GM21737 (cell line): Measurements from ENCODE around the gene SLIT3.
"Not testable (repeated sequence)": the region's sequence is repeated elsewhere in the genome, so short reads cannot be mapped to it uniquely, and the experiment has no call there.

Source experiments
- ATAC-seq: cut with Tn5 transposase; IDR thresholded peaks from one replicate; pipeline ENCODE4 v1.9.1; 2021; ENCODE audit warnings: mild to moderate bottlenecking, moderate library complexity; ENCODE audit not compliant: unreplicated experiment

SLIT3 gene

DNA sequence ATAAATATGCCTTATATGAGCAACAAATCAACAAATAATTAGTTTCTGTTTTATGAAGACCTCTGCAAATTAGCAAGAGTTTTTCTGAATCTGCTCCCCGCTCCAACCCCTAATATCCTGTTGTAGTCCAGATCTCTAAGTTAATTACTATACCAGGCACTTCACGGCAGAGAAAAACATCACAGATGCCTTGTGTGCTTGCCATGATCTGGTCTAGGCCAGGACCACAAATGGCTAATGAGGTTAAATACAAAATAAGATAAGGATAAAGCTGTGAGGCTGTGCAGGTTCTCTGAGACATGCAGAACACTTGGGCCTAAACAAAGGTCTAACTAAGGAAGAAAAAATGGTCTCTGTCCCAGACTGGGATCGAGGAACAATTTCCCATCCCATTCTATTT lies 150.8 kb downstream of the SLIT3 start:
- no peak for ATAC-seq

DNA sequence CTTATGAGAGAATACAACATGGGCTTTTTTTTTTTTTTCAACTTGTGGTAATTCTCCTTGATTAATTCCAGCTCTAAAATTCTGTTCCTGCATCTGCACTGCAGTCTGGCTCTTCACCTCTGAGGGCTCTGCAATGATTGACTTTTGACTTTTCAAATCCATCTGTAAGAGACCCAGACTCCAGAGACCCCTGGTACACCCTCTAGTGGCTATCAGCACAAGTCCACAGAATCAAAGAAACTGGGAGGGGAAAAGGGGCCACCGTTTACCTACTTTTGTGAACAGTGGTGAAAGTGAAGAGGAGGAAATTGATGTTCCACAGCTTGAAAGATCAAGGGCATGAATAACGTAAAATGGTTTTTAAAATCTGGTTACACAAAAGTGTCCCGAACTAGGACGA lies 151.6 kb downstream of the SLIT3 start:
- ATAC-seq, result no peak

DNA sequence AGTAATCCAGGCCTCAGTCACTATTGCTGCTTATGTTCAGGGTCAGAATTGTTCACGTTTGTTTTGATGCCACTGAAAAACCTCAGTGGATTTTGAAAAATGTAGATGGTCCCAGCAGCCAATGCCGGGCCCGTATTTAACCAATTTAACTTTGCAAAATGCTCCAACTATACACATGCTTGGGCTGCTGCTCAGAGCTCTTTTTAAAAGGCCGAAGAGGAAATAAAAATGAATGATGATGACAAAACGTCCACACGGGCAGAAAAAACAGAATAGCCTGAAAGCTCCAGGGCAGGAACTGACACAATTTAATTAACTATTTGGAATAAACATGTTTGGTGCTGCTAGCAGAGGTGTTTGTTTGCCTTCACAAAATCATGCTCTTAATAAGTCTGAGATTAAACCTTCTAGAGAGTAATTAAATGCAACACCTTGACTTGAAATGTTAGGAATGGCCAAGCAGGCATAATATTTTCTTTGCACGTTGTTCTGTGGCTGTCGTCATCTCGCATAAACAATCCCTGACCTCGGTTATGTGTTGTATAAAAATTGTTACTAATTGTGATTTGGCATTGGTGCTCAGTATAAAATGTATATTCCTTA lies 152.7 kb downstream of the SLIT3 start:
- ATAC-seq, result no peak

DNA sequence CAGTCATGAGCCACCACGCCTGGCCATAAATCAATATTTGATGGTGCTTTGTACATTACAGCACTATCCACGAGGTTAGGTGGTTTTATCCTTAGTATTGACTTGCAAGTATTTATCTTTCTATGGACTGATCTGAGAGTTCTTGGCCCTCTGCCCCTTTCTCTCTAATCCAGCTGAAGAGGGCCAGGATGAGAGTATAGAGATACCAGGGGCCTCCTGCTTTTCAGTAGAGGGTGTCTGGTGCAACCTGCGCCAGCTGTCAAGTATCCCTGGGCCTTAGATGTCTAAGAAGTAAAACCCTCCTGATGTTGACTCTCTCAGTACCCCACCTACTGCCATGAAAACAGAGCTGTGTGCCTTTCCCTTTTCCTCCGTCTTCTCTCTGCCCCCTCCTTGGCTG lies 153.4 kb downstream of the SLIT3 start:
- ATAC-seq, result no peak

DNA sequence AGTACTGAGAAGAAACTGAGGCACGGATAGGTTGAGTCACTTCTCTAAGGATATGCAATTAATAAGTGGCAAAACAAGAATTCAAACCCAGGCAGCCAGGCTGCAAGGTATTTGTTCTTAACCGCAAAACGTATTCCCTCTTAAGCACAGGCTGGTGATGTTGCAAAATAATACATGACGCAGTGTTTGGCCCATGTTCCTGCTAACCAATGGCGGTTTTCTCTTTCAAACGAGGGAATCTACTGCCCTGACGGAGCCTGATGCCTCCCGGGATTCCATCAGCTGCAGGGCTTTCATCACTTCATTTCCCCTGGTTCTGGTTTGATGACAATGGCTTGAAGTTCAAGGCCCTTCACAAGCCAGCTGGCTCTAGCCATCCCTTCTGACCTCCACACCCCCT lies 154.8 kb downstream of the SLIT3 start:
- no peak for ATAC-seq

DNA sequence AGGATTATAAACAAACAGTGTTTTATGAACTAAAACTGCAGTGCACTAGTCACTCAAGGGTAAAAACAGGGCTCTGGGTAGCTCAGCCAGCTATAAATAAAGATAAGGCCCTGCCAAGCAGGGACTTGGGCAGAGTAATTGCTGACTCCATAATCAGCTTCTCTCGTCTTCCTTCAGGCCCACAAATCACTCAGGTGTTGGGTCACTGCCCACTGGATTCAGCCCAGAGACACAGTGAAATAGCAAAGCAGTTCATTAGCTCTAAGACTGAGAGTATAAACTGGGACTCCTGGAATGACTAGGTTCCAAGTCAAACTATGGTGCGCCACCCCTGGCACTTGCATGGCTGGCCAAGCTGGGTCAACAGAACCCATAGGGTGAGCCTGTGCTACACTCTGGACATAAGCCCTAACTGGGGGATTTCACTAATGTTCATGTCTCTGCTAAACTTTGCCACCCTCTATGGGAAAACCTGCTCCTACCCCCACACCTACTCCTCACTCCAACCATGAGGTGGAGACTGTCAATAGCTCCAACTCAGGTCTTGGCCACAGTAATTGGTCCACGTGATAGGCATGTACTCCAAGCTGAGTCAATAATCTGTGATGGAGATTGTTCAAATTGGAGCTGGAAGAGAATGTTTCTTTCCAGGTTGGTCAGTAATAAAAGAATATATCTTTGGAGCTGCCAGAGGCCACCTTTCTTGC lies 158.5 kb downstream of the SLIT3 start:
- no peak for ATAC-seq

DNA sequence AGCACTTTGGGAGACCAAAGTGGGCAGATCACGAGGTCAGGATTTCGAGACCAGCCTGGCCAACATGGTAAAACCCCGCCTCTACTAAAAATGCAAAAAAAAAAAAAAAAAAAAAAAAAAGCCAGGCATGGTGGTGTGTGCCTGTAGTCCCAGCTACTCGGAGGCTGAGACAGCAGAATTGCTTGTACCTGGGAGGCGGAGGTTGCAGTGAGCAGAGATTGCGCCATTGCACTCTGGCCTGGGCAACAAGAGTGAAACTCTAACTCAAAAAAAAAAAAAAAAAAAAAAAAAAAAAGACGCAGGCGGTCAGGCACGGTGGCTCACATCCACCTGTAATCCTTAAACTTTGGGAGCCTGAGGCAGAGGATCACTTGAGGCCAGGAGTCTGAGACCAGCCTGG lies 160.7 kb downstream of the SLIT3 start:
- ATAC-seq, result not testable (repeated sequence)

DNA sequence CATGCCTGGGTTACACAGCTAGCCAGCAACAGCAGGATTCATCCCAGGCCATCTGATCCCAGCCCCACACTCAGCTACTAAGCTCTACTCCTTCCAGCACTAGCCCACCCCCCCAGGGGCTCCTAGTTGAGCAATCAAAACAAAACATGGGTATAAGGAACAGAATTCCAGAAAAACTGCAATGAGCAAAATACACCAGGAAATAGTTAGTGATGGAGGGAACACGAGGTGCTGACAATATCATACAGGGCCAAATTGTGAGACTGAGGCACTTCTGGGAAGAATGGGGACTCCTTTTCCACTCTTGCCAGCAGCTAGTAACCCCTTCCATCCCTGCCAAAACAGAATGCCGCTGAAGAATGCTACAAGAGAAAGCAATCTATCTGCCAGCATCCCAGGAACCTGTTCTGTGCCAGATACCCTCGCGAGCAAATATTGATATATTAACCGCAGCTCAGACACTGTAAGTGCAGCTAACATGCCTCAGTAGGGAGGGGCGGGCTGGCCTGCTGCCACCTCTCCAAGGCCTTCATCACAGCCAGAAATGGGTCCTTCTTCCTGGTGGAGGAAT lies 161.4 kb downstream of the SLIT3 start:
- ATAC-seq, result no peak

DNA sequence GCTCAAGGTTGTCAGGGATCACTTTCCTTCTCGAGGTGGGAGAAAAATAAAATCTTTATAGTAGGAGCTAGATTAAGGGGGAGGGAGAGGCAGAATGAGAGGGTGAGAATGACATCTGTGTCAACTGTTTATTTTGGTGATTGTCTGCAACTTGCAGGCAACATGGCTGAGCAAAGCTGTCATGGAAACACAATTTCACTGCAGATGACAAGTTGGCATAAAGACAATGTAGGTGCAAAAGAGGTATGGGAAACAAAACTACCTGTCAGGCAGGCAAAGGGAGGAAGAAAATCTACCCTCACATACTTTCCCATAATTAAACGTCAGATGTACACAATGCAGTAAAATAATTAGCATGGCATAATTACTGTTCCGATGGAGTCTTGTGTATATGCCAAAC lies 167.4 kb downstream of the SLIT3 start:
- no peak for ATAC-seq

DNA sequence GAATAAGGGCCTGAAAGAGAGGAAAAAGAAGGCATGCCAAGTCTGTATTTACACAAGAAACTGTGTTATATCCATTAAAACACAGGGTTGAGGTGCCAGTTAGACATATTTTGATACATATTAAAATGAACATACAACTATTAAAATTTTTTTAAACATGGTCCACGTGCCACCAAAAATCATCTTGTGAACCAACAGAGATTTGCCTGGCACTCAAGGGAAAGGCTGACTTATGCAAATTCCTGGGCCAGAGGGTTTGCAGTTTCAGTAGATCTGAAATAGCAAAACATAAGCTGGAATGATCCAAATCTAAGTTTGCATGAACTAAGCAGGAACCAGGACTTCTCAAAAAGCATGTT lies 168.7 kb downstream of the SLIT3 start:
- ATAC-seq, result no peak

DNA sequence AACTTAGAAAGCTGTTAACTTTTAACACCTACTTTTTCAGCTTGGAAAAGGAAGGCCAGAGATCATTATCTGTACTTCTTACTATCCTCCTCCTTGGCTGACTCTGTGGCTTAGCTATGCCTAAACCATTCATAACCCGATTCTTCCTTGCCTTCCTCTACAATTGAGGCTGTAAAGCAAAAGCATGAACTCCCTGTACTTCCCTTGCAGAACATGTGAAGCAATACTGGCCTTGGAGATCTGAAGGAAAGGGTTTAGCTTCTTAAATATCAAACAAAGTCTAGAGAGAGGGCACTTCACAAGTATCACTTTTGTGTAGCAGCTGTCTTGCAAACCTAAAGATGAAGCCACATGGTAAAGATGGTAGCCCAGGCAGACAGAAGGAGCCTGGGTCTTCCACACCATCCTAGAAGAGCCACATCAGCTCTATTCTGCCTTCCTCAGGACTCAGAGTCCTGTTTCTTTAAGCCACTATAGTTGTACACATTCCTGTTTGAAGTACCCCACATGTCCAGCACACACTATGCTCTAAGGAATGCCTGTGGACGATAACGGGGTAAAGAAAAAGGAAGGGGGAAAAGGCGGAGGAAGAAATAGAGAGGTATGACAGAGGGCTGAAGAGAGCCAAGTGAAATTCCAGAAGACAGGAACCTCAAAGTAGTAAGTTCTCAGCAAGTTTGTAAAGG lies 169.2 kb downstream of the SLIT3 start:
- no peak for ATAC-seq

DNA sequence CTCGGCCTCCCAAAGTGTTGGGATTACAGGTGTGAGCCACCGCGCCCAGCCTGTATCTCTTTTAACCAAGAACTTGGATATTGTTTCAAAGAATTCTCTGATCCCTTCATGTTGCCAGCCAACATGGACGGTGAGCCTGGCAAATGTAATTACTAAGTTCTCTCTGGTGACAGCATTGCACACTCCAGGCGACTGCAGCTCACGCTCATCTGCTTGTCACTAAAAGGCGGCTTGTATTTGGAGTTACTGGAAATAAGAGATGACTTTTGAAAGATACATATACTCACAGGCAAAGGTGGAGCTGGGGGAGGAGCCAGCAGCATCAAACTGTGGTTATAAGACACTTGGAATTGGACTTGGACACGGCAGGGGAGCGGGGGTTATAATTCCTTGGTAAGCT lies 172.3 kb downstream of the SLIT3 start:
- no peak for ATAC-seq

DNA sequence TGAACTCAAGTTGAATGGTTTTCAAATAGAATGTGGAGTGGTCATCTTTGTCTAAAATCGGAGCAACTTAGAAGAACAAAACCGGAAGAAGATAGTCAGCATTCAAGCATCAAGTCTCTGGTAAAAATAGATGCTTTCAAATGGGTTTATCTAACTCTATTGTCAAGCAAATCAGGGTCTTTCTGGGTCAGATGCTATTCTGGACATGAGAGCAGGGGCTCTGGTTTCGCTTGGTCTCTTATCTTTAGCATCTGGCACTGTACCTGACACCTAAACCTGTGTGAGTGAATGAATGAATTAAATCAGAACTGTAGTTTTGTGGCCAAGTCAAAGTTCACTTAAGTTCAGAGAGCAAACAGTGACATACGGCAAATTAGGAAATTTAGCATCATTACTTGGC lies 173.5 kb downstream of the SLIT3 start:
- no peak for ATAC-seq

DNA sequence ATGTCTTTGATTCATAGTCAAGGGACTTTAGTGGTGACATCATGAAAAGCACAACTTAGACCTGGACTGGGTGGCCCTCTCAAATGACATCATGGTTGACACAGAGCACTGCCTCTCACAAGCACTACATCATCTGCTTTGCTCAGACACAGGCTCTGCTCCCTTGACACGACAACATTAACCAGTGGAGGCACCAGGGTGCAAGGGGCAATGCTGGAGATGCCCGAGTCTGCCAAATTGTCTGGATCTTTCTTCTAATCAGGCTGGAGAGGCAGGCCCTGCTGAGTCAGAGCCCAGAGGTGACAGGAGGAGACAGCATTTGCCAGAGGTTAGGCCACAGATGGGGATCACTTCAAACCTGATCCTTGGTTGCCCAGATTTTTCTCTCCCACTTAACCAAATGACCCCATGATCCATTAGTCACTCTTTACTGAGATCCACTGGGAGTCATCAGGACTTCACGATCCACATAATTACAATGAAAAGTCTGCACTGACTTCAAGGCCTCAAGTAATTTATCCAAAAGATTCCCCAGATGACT lies 174.4 kb downstream of the SLIT3 start:
- no peak for ATAC-seq

DNA sequence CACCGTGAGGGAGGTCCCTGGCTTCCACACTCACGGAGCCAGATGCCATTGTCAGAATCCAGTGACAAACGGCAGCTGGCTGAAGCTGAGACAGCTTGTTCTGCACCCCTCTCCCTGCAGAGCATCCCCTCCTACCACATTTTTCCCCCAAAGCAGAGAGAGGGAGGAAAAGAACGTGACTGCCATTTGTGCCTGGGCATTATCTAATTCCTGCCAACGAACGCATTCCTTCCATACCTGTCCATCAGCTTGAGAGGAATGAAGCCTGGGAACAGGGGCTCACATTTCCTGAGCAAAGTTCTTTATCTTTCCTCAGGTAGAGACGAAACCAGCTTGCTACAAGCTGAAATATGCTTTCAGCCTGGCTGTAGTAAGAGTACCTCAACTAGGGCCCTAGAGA lies 175.4 kb downstream of the SLIT3 start:
- no peak for ATAC-seq

DNA sequence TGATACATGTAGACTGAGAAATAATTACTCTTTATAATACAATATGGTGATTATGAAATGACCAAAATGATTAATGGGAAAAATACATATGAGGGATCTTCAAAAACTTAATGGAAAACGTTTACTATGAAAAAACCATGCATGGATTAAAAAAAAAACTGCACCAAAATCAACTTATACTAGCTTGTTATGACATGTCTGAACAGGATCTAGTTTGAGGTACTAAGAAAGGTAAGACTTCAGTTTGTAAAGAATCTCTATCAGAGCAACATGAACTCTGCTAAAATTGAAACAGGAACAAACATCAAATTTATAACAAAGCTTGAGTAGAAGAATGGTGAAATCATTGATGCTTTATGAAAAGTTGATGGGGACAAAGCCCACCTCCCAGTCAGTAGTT lies 178.0 kb downstream of the SLIT3 start:
- no peak for ATAC-seq

DNA sequence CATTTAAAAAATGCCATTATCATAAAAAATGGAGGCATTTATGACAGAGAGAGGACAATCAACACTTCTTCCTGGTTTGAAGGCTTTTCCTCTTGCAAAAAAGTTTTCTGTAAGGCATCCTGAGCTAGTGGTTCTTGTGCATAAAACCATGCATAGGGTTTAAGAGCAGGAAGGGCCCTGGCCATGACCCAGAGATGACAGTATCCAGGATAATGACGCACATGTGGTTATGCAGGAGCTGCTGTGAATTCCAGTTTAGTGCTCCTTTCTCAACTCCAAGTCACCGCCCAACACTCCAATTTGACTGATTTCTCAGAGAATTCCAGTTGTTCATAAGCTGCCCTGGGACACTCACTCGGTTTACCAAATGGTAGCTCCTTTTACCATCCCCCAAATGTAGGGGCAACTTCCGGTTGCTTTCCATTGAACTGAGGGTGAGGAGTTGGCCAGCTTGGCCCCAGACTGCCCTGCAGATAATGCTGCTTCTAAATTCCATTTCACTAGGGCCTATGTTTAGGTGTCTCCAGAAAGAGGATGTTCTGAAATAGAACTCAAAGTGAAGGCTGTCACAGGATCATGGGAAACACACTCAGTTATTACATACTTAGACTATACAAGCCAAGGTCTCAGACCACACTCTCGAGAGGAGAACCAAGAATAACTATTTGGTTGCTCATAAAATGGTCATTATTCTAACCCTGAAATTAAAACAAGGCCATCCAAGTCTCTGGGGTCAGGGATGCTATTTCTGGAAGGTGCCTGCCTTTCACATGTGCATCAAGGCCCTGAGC lies 179.1 kb downstream of the SLIT3 start:
- no peak for ATAC-seq

DNA sequence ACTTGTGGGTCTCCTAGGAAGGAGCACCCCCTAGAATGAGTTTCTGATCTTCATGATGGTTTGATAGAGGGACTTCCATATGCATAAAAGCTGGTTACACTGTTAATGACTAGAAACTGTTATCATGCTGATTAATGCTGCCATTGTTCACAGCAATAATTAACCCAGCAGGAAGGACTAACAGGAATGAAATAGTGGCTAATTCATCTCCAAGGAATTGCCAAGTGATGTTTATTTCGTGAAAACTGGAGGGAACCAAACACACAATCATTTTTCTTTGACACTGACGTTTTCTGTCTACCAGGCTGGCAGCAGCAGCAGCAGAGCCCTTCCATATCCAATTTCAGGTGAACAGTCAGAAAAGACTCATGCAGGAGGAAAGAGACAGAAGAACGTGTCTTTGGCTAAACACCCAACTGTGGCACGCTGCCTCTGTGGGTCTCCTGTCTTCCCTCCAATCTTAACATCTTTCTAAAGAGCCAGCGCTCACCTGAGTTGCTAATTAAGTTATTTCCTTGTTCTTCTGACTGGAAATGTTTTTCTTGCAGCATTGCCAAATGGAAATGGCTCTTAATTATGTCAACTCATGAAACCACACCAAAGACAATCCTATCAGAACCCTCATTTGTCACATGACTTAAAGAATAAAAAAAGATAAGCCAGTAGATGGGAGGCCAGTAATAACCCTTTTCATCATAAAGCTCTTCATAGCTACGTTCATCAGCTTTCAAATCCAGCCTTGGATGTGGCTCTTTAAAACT lies 181.5 kb downstream of the SLIT3 start:
- ATAC-seq, result no peak

DNA sequence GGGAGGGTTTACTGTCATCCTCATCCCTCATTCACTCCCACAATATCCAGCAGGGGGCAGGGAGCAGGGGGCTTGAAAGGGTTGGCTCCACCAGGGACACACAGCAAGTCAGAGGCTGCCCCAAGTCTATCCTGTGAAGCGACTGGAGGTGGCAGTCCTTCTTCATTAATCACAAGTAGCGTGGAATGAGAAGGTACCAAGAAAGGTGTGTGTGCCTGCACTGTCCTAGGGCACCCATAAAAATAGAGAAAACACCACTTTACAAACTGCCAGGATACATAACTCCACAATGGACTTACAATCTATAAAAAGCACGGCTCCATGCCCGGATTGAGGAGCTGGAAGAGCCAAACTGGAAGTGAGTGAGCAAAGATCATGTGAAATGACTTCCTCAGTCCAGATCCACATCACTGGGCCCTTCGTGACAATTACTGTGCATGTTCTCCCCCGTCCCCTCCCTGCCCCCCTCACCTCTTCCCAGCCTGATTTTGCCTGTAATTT lies 183.9 kb downstream of the SLIT3 start:
- ATAC-seq, result no peak

DNA sequence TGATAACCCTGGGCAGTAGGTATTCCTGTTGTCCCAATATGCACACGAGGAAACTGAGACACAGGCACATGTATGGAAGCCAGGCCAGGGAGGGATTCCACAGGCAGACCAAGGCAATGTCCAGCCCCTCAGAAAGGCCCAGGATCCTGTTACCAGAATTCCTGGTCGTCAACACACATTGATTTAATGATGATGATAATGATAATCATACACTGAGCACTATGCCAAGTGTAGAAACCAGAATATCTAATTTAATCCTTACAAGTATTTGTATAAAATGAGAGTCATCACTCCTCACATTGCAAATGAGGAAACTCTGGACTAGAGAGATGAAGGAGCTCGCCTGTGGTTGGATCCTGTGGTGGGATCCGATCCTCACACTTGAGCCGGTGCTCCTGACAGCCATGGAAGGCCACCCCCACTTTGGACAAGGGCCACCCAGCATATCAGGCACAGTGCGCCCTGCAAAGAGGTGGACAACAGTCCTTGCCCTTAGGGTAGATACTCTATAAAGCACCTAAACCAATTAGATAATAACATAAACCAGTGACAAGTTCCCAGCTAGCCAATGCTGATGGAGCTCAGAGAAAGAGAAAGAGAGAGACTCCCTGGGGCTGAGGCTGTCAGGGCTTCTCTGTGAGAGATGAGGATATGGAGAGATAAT lies 185.3 kb downstream of the SLIT3 start:
- no peak for ATAC-seq
